ENCODE measurements around the gene TBC1D8. TPM values are rescaled to one million over a fixed set of nuclear protein-coding genes. Genes with fewer than 3 reads are reported as not detected.

Gene TBC1D8
- total RNA-seq, 1 experiment from 2014 or later: 139 TPM

DNA sequence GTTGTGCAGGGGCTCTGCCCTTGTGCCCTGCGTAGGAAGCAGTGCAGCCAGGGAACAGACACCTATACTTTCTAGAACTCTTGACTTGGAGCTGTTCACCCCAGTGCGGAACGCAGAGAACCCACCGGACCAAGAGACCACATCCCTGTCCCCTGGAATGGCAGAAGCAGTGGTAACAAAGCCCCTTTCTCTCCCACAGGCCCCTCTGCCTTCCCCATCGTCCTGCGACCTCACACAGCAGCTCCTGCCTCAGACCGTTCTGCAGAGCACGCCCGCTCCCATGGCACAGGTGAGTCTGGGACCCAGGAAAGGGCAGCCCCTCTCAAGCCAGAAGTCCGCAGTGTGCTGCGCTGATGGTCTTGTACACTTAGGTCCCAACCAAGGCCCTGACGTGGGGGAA is 173.7 kb downstream of the TBC1D8 start:
- H3K4me1 ChIP-seq (ENCODE audit: control insufficient read depth, insufficient read depth, low read length): no peaks in the 10 kb centered on the region
- in situ Hi-C loops (cut with HindIII; ENCODE audit: low pct_unique_long_range_greater_than_20kb, low sequenced_read_pairs): no loop called here
- no peak for DNase-seq (ENCODE audit: low read depth, low spot score)
- H3K27me3 ChIP-seq (ENCODE audit: control insufficient read depth, insufficient read depth, low read length): no peaks in the 10 kb centered on the region
- peaks cover 4% of the 10 kb centered on the region; the same call in 1 of the 2 replicates for H3K36me3 ChIP-seq (ENCODE audit: control insufficient read depth, insufficient read depth, low read length)
- CTCF ChIA-PET: no interaction called here
- no peak overlapping the region for H3K4me3 ChIP-seq (ENCODE audit: low read depth in 2 of 2, low read length in 2 of 2)
- BruUV-seq (replicated peaks): no TSS peak
- TF ChIP-seq, protein P1, sequence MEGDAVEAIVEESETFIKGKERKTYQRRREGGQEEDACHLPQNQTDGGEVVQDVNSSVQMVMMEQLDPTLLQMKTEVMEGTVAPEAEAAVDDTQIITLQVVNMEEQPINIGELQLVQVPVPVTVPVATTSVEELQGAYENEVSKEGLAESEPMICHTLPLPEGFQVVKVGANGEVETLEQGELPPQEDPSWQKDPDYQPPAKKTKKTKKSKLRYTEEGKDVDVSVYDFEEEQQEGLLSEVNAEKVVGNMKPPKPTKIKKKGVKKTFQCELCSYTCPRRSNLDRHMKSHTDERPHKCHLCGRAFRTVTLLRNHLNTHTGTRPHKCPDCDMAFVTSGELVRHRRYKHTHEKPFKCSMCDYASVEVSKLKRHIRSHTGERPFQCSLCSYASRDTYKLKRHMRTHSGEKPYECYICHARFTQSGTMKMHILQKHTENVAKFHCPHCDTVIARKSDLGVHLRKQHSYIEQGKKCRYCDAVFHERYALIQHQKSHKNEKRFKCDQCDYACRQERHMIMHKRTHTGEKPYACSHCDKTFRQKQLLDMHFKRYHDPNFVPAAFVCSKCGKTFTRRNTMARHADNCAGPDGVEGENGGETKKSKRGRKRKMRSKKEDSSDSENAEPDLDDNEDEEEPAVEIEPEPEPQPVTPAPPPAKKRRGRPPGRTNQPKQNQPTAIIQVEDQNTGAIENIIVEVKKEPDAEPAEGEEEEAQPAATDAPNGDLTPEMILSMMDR (IDR thresholded peaks at IDR 0.05): no peak
- TF ChIP-seq REST (IDR thresholded peaks at IDR 0.05; ENCODE audit: insufficient read depth in 1 of 2, low read depth in 2 of 2, low read length in 1 of 2) (no peak), SIN3A (IDR thresholded peaks at IDR 0.05; ENCODE audit: borderline replicate concordance, insufficient read depth, low read depth, low read length) (no peak), POLR2AphosphoS5 (IDR thresholded peaks at IDR 0.05; ENCODE audit: low read depth, low read length) (no peak), TCF7L2 (IDR thresholded peaks at IDR 0.05; ENCODE audit: low read depth, low read length) (no peak)
- intact Hi-C loops (cut with micrococcal nuclease; ENCODE audit: unreplicated experiment): no loop called here
- POLR2A ChIA-PET: no interaction called here
- no peak for ATAC-seq
- no peaks in the 10 kb centered on the region for H3K9me3 ChIP-seq (ENCODE audit: control insufficient read depth, insufficient read depth, low read depth, low read length)
- no peak overlapping the region for H3K27ac ChIP-seq (ENCODE audit: low read length)

DNA sequence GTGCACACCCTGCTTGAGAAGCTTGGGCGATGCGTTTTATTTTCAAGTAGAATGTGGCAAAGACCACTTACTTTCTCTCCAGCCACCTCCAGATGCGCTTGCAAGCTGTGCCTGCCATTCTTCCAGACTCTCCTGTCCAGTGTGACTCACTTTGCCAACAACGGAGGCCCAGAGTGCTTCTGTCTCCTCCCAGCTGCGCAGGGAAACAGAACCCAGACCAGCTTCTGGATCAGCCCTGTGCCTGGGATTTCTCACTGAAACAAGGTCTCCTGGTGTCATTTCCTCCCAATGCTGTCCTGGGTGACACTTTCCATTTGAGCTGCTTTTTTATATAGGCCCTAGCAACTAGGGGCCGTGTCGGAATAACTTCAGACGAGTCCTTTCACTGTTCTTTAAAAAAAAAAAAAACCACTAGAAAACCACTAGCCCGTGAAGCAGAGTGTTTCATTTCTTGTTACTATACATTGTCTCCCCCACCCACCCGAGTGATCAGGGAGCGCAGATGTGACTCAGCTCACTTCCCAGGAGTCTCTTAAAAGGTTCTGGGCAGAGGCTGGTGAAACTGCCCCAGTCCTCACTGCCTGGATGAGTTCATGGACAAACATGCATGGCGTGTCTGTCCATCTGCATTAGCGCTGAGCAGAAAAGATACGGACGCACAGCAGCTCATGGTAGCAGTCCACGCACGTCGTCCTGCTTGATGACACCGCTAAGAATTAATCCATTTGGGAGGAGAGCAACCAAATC is 174.4 kb downstream of the TBC1D8 start:
- H3K27me3 ChIP-seq (ENCODE audit: control insufficient read depth, insufficient read depth, low read length): no peaks in the 10 kb centered on the region
- TF ChIP-seq, protein P1 (IDR thresholded peaks at IDR 0.05): no peak
- TF ChIP-seq REST (IDR thresholded peaks at IDR 0.05; ENCODE audit: insufficient read depth in 1 of 2, low read depth in 2 of 2, low read length in 1 of 2) (no peak), POLR2AphosphoS5 (IDR thresholded peaks at IDR 0.05; ENCODE audit: low read depth, low read length) (no peak), SIN3A (IDR thresholded peaks at IDR 0.05; ENCODE audit: borderline replicate concordance, insufficient read depth, low read depth, low read length) (no peak), TCF7L2 (IDR thresholded peaks at IDR 0.05; ENCODE audit: low read depth, low read length) (no peak)
- ATAC-seq (no peak), DNase-seq (ENCODE audit: low read depth, low spot score) (no peak)
- ChIA-PET POLR2A (no interaction called here), CTCF (no interaction called here)
- no peaks in the 10 kb centered on the region for H3K4me1 ChIP-seq (ENCODE audit: control insufficient read depth, insufficient read depth, low read length)
- H3K36me3 ChIP-seq (ENCODE audit: control insufficient read depth, insufficient read depth, low read length): peaks cover 4% of the 10 kb centered on the region; the same call in 1 of the 2 replicates
- H3K27ac ChIP-seq (ENCODE audit: low read length): no peak overlapping the region
- no TSS peak for BruUV-seq (replicated peaks)
- intact Hi-C loops (cut with micrococcal nuclease; ENCODE audit: unreplicated experiment) (no loop called here), in situ Hi-C loops (cut with HindIII; ENCODE audit: low pct_unique_long_range_greater_than_20kb, low sequenced_read_pairs) (no loop called here)
- H3K4me3 ChIP-seq (ENCODE audit: low read depth in 2 of 2, low read length in 2 of 2): no peak overlapping the region
- H3K9me3 ChIP-seq (ENCODE audit: control insufficient read depth, insufficient read depth, low read depth, low read length): no peaks in the 10 kb centered on the region

All from Panc1 (cell line).